Liver (tissue), 9 donors: Measurements from ENCODE around the gene ZNF600. TPM values are rescaled to one million over a fixed set of nuclear protein-coding genes. Genes with fewer than 3 reads are reported as not detected.

Experiments
- DNase-seq: peaks from one replicate; pipeline ENCODE4 v3.0.0-alpha.2; 2017; ENCODE audit warnings: low spot score
- H3K27ac ChIP-seq, 2 donors: one replicate each; pipeline ENCODE4 v1.7.0; 2013; ENCODE audit warnings: inconsistent platforms in 2 of 2, low read length in 2 of 2, control low read depth in 1 of 2, low read depth in 1 of 2, mild to moderate bottlenecking in 1 of 2
- H3K27me3 ChIP-seq, 4 donors: one replicate each; pipeline versions ENCODE4 v1.6.1 to v1.7.0; 2013; ENCODE audit warnings: low read length in 3 of 4, inconsistent platforms in 1 of 4, mild to moderate bottlenecking in 1 of 4, moderate library complexity in 1 of 4; ENCODE audit not compliant: control insufficient read depth in 4 of 4, insufficient read depth in 4 of 4
- H3K36me3 ChIP-seq, 4 donors: one replicate each; pipeline versions ENCODE4 v1.6.1 to v1.7.0; 2013; ENCODE audit warnings: low read length in 3 of 4, mild to moderate bottlenecking in 3 of 4, low read depth in 1 of 4, moderate library complexity in 1 of 4; ENCODE audit not compliant: control insufficient read depth in 4 of 4, insufficient read depth in 3 of 4
- H3K4me1 ChIP-seq, 4 donors: one replicate each; pipeline versions ENCODE4 v1.6.1 to v1.7.0; 2013; ENCODE audit warnings: low read length in 3 of 4, mild to moderate bottlenecking in 3 of 4, moderate library complexity in 1 of 4; ENCODE audit not compliant: control insufficient read depth in 4 of 4, insufficient read depth in 4 of 4
- H3K4me3 ChIP-seq, 3 donors: one replicate each; pipeline versions ENCODE4 v1.6.1 to v1.7.0; 2013; ENCODE audit warnings: low read length in 3 of 3, control low read depth in 1 of 3, low read depth in 1 of 3, mild to moderate bottlenecking in 1 of 3
- H3K9ac ChIP-seq, 2 donors: one replicate each; pipeline ENCODE4 v1.7.0; 2013; ENCODE audit warnings: low read length in 2 of 2, mild to moderate bottlenecking in 2 of 2, moderate library complexity in 2 of 2, control low read depth in 1 of 2, low read depth in 1 of 2
- H3K9me3 ChIP-seq, 4 donors: one replicate each; pipeline versions ENCODE4 v1.6.1 to v1.7.0; 2013; ENCODE audit warnings: low read length in 3 of 4; ENCODE audit not compliant: control insufficient read depth in 4 of 4
- ATF3 ChIP-seq: IDR thresholded peaks from 2 replicates; pipeline ENCODE4 v1.6.1; 2016; ENCODE audit warnings: antibody characterized with exemption
- EGR1 ChIP-seq, 2 donors: IDR thresholded peaks; 2 replicates each; pipeline ENCODE4 v1.6.1; 2016 to 2018; ENCODE audit warnings: antibody characterized with exemption in 2 of 2, low read depth in 2 of 2
- FOXA1 ChIP-seq: IDR thresholded peaks from 2 replicates; pipeline ENCODE4 v1.6.1; 2016; ENCODE audit warnings: antibody characterized with exemption
- FOXA2 ChIP-seq: IDR thresholded peaks from 2 replicates; pipeline ENCODE4 v1.6.1; 2016; ENCODE audit warnings: antibody characterized with exemption
- GABPA ChIP-seq, 2 donors: IDR thresholded peaks in 1 of 2; conservative IDR thresholded peaks in 1 of 2; 2 replicates each; pipeline ENCODE4 v1.6.1; 2016; ENCODE audit warnings: antibody characterized with exemption in 2 of 2, mild to moderate bottlenecking in 1 of 2, moderate library complexity in 1 of 2
- HNF4A ChIP-seq, 2 donors: conservative IDR thresholded peaks; 2 replicates each; pipeline ENCODE4 v1.6.1; 2016; ENCODE audit warnings: antibody characterized with exemption in 2 of 2, mild to moderate bottlenecking in 2 of 2
- HNF4G ChIP-seq: IDR thresholded peaks from 2 replicates; pipeline ENCODE4 v1.6.1; 2016; ENCODE audit warnings: antibody characterized with exemption
- JUND ChIP-seq, 2 donors: IDR thresholded peaks; 2 replicates each; pipeline ENCODE4 v1.6.1; 2016; ENCODE audit warnings: antibody characterized with exemption in 2 of 2
- MAX ChIP-seq: IDR thresholded peaks from 2 replicates; pipeline ENCODE4 v1.6.1; 2016; ENCODE audit warnings: antibody characterized with exemption
- NR2F2 ChIP-seq: IDR thresholded peaks from 2 replicates; pipeline ENCODE4 v1.6.1; 2016; ENCODE audit warnings: antibody characterized with exemption
- RAD21 ChIP-seq, 2 donors: IDR thresholded peaks; 2 replicates each; pipeline ENCODE4 v1.6.1; 2016; ENCODE audit warnings: antibody characterized with exemption in 2 of 2, mild to moderate bottlenecking in 2 of 2
- REST ChIP-seq: IDR thresholded peaks from 2 replicates; pipeline ENCODE4 v1.6.1; 2016; ENCODE audit warnings: antibody characterized with exemption, mild to moderate bottlenecking
- RXRA ChIP-seq, 2 donors: IDR thresholded peaks; 2 replicates each; pipeline ENCODE4 v1.6.1; 2017 to 2018; ENCODE audit warnings: antibody characterized with exemption in 2 of 2, mild to moderate bottlenecking in 1 of 2
- SP1 ChIP-seq: IDR thresholded peaks from 2 replicates; pipeline ENCODE4 v1.6.1; 2018; ENCODE audit warnings: antibody characterized with exemption, mild to moderate bottlenecking
- TAF1 ChIP-seq: conservative IDR thresholded peaks from 2 replicates; pipeline ENCODE4 v1.6.1; 2016; ENCODE audit warnings: antibody characterized with exemption, mild to moderate bottlenecking
- YY1 ChIP-seq: IDR thresholded peaks from 2 replicates; pipeline ENCODE4 v1.6.1; 2016; ENCODE audit warnings: antibody characterized with exemption, mild to moderate bottlenecking
- ZBTB33 ChIP-seq: IDR thresholded peaks from 2 replicates; pipeline ENCODE4 v1.6.1; 2016; ENCODE audit warnings: antibody characterized with exemption
- WGBS: extraction: QIAGEN DNeasy Blood & Tissue Kit; methylation state at CpG from one replicate; pipeline ENCODE4 v1.1.7; 2013; 5-methylcytosine and 5-hydroxymethylcytosine counted together
- polyA plus RNA-seq, 2 donors: library from polyadenylated mRNA; stranded (reverse) in 1 of 2; unstranded in 1 of 2; fragments of 200-250 nt in 1 of 2; fragments of >200 nt in 1 of 2; fragmentation: Nextera tagmentation in 1 of 2; extraction: Ambion mirVana in 1 of 2; gene quantifications; one replicate each; pipeline versions ENCODE4 v1.2.1 to v1.2.3, GENCODE V29; 2013 to 2015
- total RNA-seq, 2 donors: library from RNA; depleted of rRNA; stranded (reverse); fragments of >200 nt; gene quantifications; one replicate each; pipeline ENCODE4 v1.2.3, GENCODE V29; 2014
- TF ChIP-seq, protein P1 (sequence below): fragments of 150-350 bp; IDR thresholded peaks from 2 replicates; pipeline ENCODE4 v1.5.1; 2017; ENCODE audit warnings: improper control_type of control experiment, low read depth, low read length; ENCODE audit not compliant: missing input control
- donor health status: healthy.
- donor health status: healthy.
- donor health status: healthy.
- donor health status: healthy.
- donor health status: healthy.

ZNF600 gene
- total and polyA plus RNA-seq, 4 donors = 1.4 to 2.1 (median 1.6) TPM

GRCh38 chr19:52743091-52743490 lies 43.5 kb downstream of the ZNF600 start (continued):
- TF ChIP-seq MAX = no peak
- TF ChIP-seq JUND (IDR thresholded peaks at IDR 0.05) = no peak
- TF ChIP-seq HNF4G = no peak

DNA sequence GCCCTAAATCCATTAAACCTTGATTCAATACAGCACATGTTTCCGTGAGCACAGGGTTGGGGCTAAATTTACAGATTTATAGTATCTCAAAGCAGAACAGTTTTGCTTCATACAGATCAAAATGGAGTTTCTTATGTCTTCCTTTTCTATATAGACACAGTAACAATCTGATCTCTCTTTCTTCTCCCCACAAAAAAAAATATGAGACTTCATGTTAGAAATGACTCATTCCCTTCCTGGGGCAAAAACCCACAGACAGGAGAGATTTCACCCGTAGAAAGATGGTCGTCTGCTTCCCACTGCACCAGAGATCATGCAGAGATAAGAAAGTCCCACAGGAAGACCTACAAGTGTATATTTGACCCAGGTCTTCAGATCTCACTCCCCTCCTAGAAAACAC lies 44.1 kb downstream of the ZNF600 start:
- Histone ChIP-seq H3K4me1 (no peaks in the 10 kb centered on the region), H3K4me3 (no peak overlapping the region), H3K36me3 (no peaks in the 10 kb centered on the region), H3K27ac (no peak overlapping the region), H3K27me3 (peaks cover 0 to 2% (median 0%) of the 10 kb centered on the region in 4 donors), H3K9me3 (peaks cover 2 to 9% (median 3%) of the 10 kb centered on the region in 4 donors), H3K9ac (no peak overlapping the region)
- no peak for DNase-seq
- WGBS = 32% methylated on average over 3 of the region's 3 CpGs
- TF ChIP-seq ZBTB33 = no peak
- TF ChIP-seq, protein P1, sequence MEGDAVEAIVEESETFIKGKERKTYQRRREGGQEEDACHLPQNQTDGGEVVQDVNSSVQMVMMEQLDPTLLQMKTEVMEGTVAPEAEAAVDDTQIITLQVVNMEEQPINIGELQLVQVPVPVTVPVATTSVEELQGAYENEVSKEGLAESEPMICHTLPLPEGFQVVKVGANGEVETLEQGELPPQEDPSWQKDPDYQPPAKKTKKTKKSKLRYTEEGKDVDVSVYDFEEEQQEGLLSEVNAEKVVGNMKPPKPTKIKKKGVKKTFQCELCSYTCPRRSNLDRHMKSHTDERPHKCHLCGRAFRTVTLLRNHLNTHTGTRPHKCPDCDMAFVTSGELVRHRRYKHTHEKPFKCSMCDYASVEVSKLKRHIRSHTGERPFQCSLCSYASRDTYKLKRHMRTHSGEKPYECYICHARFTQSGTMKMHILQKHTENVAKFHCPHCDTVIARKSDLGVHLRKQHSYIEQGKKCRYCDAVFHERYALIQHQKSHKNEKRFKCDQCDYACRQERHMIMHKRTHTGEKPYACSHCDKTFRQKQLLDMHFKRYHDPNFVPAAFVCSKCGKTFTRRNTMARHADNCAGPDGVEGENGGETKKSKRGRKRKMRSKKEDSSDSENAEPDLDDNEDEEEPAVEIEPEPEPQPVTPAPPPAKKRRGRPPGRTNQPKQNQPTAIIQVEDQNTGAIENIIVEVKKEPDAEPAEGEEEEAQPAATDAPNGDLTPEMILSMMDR = no peak
- no peak for TF ChIP-seq GABPA (IDR thresholded peaks at IDR 0.05 in 1 of 2, conservative IDR thresholded peaks at IDR 0.05 in 1 of 2)
- TF ChIP-seq JUND (IDR thresholded peaks at IDR 0.05) = no peak
- TF ChIP-seq NR2F2 = no peak
- TF ChIP-seq YY1 = no peak
- no peak for TF ChIP-seq RAD21 (IDR thresholded peaks at IDR 0.05)
- TF ChIP-seq REST = no peak
- no peak for TF ChIP-seq EGR1 (IDR thresholded peaks at IDR 0.05; ENCODE audit: low read depth in 2 of 2)
- no peak for TF ChIP-seq MAX
- no peak for TF ChIP-seq HNF4G
- TF ChIP-seq FOXA2 = no peak
- TF ChIP-seq SP1 = no peak
- TF ChIP-seq FOXA1 = no peak
- no peak for TF ChIP-seq TAF1
- TF ChIP-seq RXRA (IDR thresholded peaks at IDR 0.05) = no peak
- no peak for TF ChIP-seq HNF4A (conservative IDR thresholded peaks at IDR 0.05)
- TF ChIP-seq ATF3 = no peak
